A172 (cell line): Measurements from ENCODE around the gene CNIH2. TPM values are rescaled to one million over a fixed set of nuclear protein-coding genes. Genes with fewer than 3 reads are reported as not detected.
A peak's percentile ranks its signal among the peaks of the same experiment; 100 is the strongest.
"Not testable (repeated sequence)": the region's sequence is repeated elsewhere in the genome, so short reads cannot be mapped to it uniquely, and the experiment has no call there.

Experiments used
- DNase-seq: peaks from one replicate; pipeline ENCODE4 v3.0.0-alpha.2; 2015; ENCODE audit warnings: low spot score
- total RNA-seq: library from RNA; depleted of rRNA; stranded (reverse); fragments of >200 nt; shearing (Covaris generic); gene quantifications from 2 replicates; pipeline ENCODE4 v1.2.3, GENCODE V29; 2014

Gene CNIH2
- total RNA-seq, 1 experiment from 2014 or later, result 1.9 TPM

GRCh38 chr11:66314561-66315497, 36.9 kb downstream of the CNIH2 start:
- DNase-seq, result no peak

DNA sequence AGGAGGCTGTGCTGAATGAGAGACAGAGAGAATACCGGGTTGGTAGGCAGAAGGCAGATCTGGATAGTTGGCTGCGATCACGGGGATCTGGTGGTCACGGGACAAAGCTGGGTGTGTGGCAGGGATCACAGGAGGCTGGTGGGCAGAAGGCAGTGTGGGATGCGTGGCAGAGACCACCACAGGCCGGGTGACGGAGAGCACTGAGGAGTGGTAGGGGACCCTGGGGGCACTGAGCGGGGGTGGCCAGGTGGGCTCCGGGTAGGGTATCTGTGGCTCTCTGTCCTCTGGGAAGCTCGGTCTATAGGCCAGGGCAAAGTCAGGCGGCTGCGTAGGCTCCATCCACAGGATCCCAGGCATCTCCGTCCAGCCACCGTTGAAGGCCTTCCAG, 37.5 kb downstream of the CNIH2 start:
- DNase-seq, result no peak

GRCh38 chr11:66315921-66316811, 38.2 kb downstream of the CNIH2 start:
- DNase-seq, result no peak

- DNase-seq, result no peak
These were observed 38.9 kb downstream of the CNIH2 start, which contains the start of gene CD248 for GRCh38 chr11:66316849-66317251. Gene CD248, minus strand, starts transcription at chr11:66317044. Its CDS starts 17 bp downstream, at chr11:66317027.

- DNase-seq, result no peak
These were observed 39.3 kb downstream of the CNIH2 start for GRCh38 chr11:66317322-66317722.

DNA sequence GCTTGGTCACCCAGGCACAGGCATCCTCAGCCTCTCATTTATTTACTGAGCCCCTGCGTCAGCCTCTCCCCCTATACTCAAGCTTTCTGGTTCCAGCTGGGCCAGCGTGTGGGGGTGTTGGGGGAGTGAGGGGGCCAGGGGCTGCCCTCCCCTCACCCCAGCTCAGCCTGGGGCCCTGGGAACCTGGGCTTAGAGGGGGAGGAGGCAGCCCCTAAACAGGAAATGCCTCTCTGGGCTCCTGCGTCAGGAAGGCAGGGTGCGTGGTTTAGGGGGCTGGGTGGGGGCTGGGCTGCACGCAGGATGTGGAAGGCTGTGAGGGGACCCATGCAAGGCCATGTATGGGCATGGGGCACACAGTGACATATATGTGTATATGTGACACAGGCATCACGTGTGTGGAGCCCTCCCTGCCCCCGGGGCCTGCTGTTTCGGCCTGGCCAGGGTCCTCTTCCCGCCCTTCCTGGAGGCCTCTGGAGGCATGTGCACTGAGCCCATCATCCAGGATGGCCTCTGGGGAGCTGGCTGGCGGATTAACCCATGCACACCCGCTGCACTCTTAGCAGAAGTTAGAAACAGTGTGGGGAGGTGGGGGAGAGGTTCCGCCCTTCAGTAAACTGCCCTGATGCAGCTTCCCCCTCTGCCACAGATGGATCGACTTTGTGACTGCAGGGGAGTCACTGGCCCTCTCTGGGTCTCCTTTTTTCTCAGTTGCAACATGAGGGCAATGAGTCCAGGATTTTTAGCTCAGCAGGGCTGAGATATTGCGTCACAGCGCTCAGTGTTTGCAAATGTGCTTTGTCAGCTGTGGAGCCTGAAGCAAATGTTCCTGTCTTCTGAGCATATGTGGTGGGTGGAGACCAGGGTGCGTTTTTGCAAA, 40.0 kb downstream of the CNIH2 start:
- DNase-seq, result no peak

GRCh38 chr11:66318600-66318970, 40.6 kb downstream of the CNIH2 start:
- no peak for DNase-seq

DNA sequence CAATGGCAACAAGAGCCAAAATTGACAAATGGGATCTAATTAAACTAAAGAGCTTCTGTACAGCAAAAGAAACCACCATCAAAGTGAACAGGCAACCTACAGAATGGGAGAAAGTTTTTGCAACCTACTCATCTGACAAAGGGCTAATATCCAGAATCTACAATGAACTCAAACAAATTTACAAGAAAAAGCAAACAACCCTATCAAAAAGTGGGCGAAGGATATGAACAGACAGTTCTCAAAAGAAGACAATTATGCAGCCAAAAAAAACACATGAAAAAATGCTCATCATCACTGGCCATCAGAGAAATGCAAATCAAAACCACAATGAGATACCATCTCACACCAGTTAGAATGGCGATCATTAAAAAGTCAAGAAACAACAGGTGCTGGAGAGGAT, 42.3 kb downstream of the CNIH2 start:
- DNase-seq, result not testable (repeated sequence)

DNA sequence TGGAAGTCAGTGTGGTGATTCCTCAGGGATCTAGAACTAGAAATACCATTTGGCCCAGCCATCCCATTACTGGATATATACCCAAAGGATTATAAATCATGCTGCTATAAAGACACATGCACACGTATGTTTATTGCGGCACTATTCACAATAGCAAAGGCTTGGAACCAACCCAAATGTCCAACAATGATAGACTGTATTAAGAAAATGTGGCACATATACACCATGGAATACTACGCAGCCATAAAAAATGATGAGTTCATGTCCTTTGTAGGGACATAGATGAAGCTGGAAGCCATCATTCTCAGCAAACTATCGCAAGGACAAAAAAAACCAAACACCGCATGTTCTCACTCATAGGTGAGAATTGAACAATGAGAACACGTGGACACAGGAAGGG, 42.8 kb downstream of the CNIH2 start:
- not testable (repeated sequence) for DNase-seq

GRCh38 chr11:66321606-66322005, 43.6 kb downstream of the CNIH2 start:
- DNase-seq, result no peak

- no peak for DNase-seq
These were observed 44.9 kb downstream of the CNIH2 start for GRCh38 chr11:66322732-66323427.

DNA sequence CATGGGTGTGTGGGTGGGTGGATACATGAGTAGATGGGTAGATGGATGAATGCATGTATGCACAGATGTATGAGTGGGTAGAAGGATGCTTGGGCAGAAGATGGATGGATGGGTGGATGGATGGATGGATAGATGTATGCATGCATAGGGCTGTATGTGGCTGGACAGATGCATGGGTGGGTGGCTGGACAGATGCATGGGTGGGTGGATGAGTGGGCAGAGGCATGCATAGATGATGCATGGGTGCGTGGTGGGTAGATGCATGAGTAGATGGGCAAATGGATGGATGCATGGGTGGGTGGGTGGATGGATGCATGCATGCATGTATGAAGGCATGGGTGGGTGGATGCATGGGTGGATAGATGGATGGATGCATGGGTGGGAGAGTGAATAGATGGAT, 45.7 kb downstream of the CNIH2 start:
- no peak for DNase-seq

DNA sequence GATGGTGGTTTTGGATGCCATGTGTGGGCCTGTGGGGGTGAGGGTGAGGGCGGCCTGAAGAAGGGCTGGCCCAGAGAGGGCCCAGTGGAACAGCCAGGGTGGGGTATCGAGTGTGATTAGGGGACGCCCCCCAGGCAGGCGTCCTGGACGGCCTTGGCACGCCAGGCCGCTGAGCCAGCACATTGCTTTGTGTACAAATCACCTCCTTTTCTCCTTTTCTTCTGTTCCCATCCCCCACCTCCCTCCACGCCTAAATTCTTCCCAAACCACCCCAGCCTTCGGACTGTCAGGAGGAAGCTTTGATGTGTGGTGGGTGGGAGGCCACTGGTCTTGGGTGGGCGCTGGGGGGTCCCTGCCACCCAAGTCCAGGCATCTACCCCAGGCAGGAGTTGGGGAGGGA, 46.7 kb downstream of the CNIH2 start:
- DNase-seq, result no peak

DNA sequence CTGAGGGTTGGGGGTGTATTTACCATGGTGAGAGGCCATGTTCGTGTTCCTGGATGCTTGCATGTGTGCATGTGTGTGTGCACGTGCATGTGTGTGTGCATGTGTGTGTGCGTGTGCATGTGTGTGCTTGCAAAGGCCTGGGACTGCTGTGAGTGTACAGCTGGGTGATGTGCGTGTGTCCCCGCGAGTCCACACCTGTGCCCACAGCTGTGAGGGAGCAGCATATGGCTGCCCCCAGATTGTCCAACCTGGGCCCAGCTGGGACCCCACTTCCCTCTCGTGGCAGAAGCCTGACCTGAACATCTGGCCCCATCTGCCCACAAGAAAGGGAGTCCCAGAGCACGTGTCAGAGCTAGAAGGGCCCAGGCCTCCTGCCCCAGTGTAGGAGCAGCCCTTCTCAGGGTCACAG, 47.3 kb downstream of the CNIH2 start:
- DNase-seq, result no peak

DNA sequence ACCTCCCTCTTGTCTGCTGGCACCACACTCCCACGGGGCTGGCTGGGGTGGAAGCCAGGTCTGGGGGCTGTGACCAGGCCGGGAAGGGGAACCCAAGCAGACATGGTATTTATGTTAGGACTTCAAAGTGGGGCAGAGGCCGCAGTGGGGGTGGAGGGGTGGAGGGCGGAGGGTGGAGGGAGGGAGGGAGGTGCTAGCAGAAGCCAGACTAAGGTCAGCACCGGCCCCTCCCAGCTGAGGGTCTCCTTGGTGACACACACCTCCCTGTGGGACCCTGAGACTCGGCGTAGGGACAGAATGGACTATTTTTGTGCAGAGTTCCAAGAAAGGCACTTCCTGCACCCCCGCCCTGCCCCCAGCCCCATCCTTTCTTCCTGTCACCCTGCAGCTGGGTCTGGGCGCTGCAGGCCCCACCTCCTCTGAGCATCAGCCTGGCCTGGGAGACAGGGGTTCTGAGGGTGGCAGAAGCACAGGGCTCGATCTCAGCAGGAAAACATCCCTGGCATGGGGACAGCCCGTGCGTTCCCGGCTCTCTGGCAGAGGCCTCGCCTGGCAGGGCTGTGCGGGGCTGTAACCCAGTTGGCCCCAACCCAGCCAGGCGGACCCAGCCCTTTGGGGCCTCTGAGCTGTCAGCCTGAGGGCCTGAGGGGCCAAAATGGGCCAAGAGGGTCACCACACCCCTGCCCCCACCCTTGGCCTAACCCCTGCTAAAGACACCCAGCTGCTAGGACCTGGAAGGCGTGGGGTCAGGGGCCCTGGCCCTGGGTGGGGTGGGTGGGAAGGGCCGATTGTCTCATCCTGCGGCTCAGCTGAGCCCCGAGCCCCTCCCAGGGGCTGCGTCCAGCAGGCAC, 48.5 kb downstream of the CNIH2 start:
- DNase-seq, result peak; percentile 67

DNA sequence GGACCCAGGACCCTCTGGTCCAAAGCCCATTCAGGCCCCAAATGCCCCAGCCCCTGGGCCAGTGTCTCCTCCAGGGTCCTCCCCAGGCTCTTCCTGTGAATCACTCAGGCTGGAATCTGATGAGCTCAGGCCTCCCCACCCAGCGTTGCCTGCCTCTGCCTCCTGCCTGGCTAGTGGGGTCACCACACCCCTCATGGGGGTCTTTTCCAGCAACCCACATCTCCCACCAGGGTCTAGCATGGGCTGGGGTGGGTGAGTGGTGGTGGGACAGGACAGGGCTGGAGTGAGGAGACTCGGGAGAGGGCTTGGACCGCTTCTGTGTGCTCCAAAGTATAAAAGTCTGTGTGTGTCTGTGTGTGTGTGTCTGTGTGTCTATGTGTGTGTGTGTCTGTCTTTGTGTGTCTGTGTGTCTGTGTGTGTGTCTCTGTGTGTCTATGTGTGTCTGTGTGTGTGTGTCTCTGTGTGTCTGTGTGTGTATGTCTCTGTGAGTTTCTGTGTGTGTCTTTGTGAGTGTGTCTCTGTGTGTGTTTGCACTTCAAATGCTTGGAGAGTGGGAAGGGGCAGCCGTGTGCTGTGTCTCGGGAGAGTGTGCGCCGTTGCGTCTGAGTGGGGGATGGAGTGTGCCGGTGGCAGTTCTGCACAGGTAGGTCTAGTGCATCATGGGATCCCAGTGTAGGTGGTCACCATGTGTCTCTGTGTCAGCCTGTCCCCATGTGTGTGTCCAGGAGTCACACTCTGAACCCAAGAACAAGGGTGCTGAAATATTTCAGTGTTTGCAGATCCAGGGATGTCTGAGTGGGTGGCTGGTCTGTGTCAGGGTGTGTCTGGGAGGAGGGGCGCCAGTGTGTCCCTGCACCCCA, 49.4 kb downstream of the CNIH2 start:
- peak; percentile 62 for DNase-seq

- no peak for DNase-seq
These were observed 50.0 kb downstream of the CNIH2 start for GRCh38 chr11:66328031-66328301.

DNA sequence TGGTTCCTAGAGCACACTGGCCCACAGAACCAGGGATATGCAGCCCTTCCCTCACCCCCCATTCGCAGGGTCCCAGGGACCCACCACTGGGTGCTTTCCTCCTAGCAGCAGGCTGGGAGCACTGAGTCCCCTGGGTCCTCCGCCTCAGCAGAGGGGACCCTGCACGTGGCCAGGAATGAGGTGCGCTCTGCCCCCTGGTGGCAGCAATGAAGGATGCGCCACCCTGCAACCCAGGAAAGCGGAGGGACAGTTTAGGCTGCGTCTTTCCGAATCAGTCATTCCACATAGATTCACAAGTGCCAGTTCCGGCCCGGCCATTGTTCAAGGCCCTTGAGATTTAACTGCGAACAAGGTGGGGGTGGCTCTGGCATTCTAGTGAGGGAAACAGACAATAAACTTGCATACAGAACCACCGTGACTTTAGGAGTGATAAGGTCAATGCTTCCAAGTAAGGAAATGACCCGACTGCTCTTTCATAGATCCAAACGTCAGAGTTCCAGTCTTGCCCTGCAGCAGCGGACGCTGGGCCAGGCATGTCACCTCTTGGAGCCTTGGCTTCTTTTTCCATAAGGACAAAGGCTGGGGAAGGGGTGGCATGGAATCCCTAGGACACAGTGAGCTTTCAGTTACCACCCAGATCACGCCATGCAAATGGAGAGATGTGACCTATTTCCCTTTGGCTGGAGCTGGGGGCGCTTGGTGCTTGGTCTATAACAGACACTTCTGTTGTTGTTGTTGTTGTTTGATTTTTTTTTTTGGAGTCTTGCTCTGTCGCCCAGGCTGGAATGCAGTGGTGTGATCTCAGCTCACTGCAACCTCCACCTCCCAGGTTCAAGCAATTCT, 50.5 kb downstream of the CNIH2 start:
- peak; percentile 71 for DNase-seq
